ENCODE measurements around the gene ZNF222.

ZNF222 gene

DNA sequence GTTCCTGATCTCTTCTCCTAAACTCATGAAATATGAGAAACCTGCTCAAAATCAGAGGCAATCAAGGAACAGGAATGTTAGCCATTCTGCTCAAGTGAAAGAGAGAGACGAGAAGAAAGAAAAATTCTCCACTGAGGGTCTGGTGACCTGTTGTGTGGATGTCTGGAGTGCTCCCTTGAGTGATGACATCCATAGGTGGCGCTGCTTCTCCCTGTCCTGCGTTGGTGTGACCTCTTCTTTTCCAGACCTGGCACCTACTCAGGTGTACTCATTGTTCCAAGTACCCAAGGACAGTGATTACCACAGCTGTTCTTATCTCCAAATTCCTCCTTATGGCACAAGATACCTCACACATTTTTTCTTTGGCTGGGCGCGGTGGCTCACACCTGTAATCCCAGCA lies 30.7 kb downstream of the ZNF222 start:
- no peak for DNase-seq

DNA sequence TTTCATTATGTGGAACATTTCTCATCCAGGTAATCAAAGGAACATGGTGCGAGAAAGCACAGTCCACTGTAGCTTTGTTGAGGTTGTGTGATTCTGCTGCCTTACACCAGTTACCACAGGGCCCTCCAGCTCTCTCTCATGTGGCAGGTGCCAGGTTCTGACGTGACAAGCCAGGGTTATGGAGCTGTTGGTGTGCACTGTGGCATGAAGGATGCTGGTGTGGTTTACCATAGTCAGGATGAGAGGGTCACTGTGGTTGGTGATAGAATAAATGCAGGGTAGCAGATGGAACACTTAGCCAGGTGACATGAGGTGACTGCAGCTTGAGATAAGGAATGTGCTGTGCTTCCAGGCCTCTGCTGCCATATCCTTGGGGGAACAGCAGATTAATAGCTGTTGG lies 34.0 kb downstream of the ZNF222 start:
- no peak for DNase-seq

DNA sequence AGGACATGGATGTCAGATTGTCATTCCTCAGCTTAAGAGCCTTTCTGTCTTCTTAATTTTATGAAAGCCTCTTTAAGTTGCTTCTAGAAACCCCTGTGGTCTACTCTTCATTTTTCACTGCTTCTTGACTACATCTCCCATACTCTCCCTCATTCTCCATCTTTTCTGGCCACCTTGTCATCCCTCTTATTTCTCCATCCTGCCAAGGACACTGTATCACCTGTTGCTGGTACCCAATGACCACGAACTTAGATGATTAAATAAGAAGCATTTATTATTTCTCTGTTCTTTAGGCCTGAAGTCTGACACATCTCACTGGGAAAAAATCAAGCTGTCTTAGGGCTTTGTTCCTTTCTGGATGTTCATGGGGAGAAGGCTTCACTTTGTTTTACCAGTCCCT lies 35.9 kb downstream of the ZNF222 start:
- no peak for DNase-seq

DNA sequence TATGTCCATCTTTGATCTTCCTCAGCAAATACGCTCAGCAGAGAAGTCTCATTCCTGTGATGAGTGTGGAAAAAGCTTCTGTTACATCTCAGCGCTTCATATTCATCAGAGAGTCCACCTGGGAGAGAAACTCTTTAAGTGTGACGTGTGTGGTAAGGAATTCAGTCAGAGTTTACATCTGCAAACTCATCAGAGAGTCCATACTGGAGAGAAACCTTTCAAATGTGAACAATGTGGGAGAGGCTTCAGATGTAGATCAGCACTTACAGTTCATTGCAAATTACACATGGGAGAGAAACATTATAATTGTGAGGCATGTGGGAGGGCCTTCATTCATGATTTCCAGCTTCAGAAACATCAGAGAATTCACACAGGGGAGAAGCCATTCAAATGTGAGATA lies 41.1 kb downstream of the ZNF222 start:
- no peak for DNase-seq

DNA sequence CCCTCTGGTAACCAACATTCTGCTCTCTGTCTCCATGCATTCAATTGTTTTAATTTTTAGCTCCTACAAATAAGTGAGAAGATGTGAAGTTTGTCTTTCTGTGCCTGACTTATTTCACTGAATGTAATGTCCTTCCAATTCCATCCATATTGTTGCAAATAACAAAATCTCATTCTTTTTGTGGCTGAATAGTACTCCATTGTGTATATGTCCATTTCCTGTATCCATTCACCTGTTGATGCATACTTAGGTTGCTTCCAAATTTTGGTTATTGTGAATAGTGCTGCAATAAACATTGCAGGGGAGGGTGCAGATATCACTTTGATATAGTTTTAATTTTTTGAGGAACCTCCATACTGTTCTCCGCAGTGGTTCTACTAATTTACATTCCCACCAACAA lies 44.2 kb downstream of the ZNF222 start:
- DNase-seq: no peak

DNA sequence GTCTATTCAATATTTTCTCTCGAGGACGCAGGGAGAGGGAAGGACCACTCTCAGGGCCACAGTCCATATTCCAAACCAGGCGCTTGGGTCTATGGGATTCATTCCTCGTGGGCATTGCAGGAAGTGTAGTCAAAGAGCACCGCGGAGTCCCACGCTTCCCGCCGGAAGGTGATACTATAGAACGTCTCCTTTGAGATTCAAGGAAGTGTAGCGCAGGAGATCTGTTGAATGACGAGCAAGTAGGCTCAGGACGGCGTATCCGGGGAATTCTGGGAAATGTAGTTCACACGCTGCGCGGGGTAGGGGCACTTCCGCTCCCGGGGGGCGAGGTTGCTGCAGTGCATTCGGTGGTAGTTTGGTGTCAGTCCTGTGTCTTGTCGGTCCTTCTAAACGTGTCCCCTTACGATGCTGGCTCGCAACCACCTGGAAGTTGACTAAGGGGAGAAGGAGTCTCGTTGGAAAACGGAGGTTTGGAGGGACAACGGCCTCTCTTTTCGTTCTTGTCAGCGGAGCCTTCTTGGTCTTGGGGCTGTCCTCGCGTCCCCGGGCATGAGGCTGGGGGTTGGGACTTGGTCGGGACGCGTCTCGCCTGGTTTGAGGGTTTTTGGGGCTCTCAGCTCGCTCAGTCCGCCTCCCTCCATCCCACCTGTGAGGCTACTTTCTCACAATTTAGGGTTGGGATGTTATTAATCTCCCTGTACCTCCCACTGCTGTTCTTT lies 46.8 kb downstream of the ZNF222 start, which contains the start of gene ZNF284:
Gene ZNF284 (plus strand): TSS at position 336 of the 719 bp plus-strand sequence. CDS start 4,231 bp downstream, outside the sequence.
- DNase-seq: peak; percentile 78

DNA sequence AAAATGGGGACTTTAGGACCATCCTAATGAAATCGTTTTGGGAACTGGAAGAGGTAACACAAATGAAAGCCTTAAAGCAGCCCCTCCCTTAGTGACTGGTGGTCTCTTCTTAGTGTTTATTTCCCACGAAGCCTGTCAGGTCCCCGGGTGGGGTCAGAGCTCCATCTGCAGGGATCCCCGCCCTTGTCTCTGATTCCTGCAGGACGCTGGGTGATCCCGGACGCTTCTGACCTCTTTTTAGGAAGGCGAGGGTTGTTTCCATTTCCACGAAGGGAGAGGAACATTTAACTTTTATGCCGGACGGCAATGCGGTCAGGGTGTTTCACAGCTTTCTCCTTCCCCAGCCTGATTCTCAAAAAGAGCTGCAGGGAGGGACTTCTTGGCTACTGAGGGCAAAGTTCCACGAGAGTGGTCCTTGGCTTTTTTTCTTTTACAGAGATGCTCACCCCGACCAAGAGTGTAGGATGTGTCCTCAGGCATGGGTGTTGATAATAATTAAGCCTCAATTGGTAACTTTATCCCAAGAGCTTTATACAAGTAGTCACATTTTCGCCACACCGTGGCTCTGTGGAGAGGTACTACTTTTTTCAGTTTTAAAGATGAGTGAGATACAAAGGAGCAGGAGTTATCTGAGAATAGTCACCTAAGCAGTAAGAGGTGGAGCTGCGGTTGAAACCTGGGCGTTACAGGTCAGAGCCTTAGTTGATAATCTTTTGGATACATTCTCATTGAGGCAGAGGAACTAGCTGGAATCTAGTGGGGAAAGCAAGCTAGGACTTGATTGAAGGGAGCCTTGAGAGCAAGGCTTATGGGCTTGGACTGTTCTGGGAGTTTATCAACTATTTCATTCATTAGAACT lies 47.6 kb downstream of the ZNF222 start:
- DNase-seq: no peak

DNA sequence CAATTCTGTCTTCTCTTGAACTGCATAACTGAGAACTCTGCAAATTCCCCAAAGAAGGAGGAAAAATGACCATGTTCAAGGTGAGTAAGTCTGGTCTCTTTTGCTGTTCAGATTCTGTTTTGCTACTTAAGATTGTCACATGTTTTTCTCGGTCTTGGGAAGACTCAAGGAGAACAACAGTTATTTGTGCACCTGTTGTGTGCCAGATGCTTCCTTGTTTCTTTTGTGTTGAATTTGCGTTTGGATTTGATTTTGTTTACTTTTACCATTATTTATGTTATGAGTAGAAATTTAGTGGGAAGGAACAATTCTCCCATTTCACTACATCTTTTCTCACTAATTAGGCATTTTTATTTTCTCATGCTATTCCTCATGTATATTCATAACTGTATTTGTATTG lies 51.1 kb downstream of the ZNF222 start:
- DNase-seq: no peak
